ENCODE data around the gene NEDD4L. TPM values are rescaled to one million over a fixed set of nuclear protein-coding genes. Genes with fewer than 3 reads are reported as not detected.

NEDD4L gene
- total and polyA plus RNA-seq, 5 donors from 2014 or later: 4.4 to 19.6 (median 7.8) TPM

- no peaks in the 10 kb centered on the region for H3K4me1 ChIP-seq (ENCODE audit: control insufficient read depth, insufficient read depth, low read length, poor library complexity, severe bottlenecking)
- no peak for DNase-seq
- H3K9me3 ChIP-seq (ENCODE audit: control insufficient read depth in 2 of 2, low read length in 2 of 2): no peaks in the 10 kb centered on the region
- no peaks in the 10 kb centered on the region for H3K36me3 ChIP-seq (ENCODE audit: control insufficient read depth, insufficient read depth, low read length)
- no peaks in the 10 kb centered on the region for H3K27me3 ChIP-seq (ENCODE audit: control insufficient read depth, insufficient read depth, low read length)
- no peak for ATAC-seq (ENCODE audit: low read depth in 2 of 2)
- H3K27ac Mint-ChIP-seq: no peak overlapping the region
- no peaks in the 10 kb centered on the region for H3K27me3 Mint-ChIP-seq
- no peaks in the 10 kb centered on the region for H3K4me1 Mint-ChIP-seq
- no peak overlapping the region for H3K27ac ChIP-seq (ENCODE audit: insufficient read depth, low read length, poor library complexity, severe bottlenecking)
- H3K4me3 ChIP-seq (ENCODE audit: low read depth, low read length): no peak overlapping the region
- H3K36me3 Mint-ChIP-seq: no peaks in the 10 kb centered on the region
- no peak overlapping the region for H3K4me3 Mint-ChIP-seq
- H3K9me3 Mint-ChIP-seq: peaks cover 0 to 5% (median 0%) of the 10 kb centered on the region in 7 donors
Observed at GRCh38 chr18:58088691-58089065, 44.7 kb downstream of the NEDD4L start.

- H3K4me3 Mint-ChIP-seq: no peak overlapping the region
- peaks cover 4% of the 10 kb centered on the region for H3K27me3 Mint-ChIP-seq
- peak in 1 of 3 donors; percentile 11 for DNase-seq
- no peaks in the 10 kb centered on the region for H3K4me1 Mint-ChIP-seq
- peak overlapping the region in 1 of 3 donors; percentile 62 for H3K27ac Mint-ChIP-seq
- Histone ChIP-seq H3K27ac (ENCODE audit: insufficient read depth, low read length, poor library complexity, severe bottlenecking) (no peak overlapping the region), H3K27me3 (ENCODE audit: control insufficient read depth, insufficient read depth, low read length) (no peaks in the 10 kb centered on the region), H3K9me3 (ENCODE audit: control insufficient read depth in 2 of 2, low read length in 2 of 2) (no peaks in the 10 kb centered on the region), H3K4me1 (ENCODE audit: control insufficient read depth, insufficient read depth, low read length, poor library complexity, severe bottlenecking) (no peaks in the 10 kb centered on the region), H3K36me3 (ENCODE audit: control insufficient read depth, insufficient read depth, low read length) (no peaks in the 10 kb centered on the region), H3K4me3 (ENCODE audit: low read depth, low read length) (no peak overlapping the region)
- peak; percentile 53 to 67 for ATAC-seq (ENCODE audit: low read depth in 2 of 2)
- peaks cover 0 to 5% (median 0%) of the 10 kb centered on the region in 7 donors for H3K9me3 Mint-ChIP-seq
- H3K36me3 Mint-ChIP-seq: no peaks in the 10 kb centered on the region
Observed at GRCh38 chr18:58091099-58091611, 47.1 kb downstream of the NEDD4L start.

DNA sequence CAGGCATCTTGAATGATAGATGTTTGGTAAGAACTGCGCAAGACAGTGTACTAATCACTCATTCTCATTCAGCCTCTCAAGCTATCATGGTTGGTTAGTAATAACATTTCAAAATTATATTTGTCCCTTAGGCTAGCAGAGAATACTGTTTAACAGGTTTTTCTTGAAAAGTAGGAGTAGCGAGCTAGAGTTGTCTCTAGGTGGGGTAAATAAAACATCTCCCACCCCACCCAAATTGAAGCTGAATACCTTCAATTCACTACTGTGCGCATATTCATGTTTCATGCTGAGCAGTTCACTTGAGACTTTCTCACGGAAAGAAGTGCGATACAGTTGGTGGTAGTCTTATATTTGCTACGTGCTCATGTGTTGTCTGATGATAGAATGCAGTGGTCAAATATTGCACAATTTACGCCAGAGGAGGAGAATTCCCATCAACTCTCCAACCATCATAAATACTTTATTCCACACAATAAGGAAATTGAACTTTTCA is 49.3 kb downstream of the NEDD4L start:
- no peak overlapping the region for H3K4me3 Mint-ChIP-seq
- ATAC-seq (ENCODE audit: low read depth in 2 of 2) (no peak), DNase-seq (no peak)
- Histone ChIP-seq H3K4me3 (ENCODE audit: low read depth, low read length) (no peak overlapping the region), H3K27me3 (ENCODE audit: control insufficient read depth, insufficient read depth, low read length) (no peaks in the 10 kb centered on the region), H3K9me3 (ENCODE audit: control insufficient read depth in 2 of 2, low read length in 2 of 2) (no peaks in the 10 kb centered on the region), H3K27ac (ENCODE audit: insufficient read depth, low read length, poor library complexity, severe bottlenecking) (no peak overlapping the region), H3K4me1 (ENCODE audit: control insufficient read depth, insufficient read depth, low read length, poor library complexity, severe bottlenecking) (no peaks in the 10 kb centered on the region), H3K36me3 (ENCODE audit: control insufficient read depth, insufficient read depth, low read length) (no peaks in the 10 kb centered on the region)
- H3K27me3 Mint-ChIP-seq: peaks cover 5% of the 10 kb centered on the region
- H3K4me1 Mint-ChIP-seq: no peaks in the 10 kb centered on the region
- no peak overlapping the region for H3K27ac Mint-ChIP-seq
- H3K9me3 Mint-ChIP-seq: no peaks in the 10 kb centered on the region
- no peaks in the 10 kb centered on the region for H3K36me3 Mint-ChIP-seq

DNA sequence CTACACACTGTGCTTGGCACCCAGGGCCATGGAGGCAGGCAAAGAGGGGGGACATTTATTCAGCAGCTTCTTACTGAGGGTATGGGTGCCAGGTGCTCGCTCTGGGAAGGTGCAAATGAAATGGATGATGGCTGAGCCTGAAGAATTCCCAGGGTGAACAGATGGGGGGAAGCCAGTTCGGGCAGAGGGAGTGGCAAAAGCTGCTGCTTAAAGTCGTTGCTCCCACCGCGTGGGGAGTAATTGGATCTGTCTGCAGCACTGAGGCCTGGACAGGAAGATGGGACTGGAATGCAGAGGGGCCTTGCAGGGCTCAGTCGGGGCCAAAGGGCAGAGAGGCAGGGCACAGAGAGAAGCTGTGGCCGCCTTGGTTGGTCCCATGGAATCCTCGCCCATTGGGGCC is 51.2 kb downstream of the NEDD4L start:
- no peak overlapping the region for H3K4me3 ChIP-seq (ENCODE audit: low read depth, low read length)
- Mint-ChIP-seq H3K4me1 (peaks cover 0 to 4% (median 0%) of the 10 kb centered on the region in 4 donors), H3K27me3 (peaks cover 10% of the 10 kb centered on the region), H3K4me3 (no peak overlapping the region), H3K36me3 (no peaks in the 10 kb centered on the region), H3K27ac (no peak overlapping the region), H3K9me3 (no peaks in the 10 kb centered on the region)
- no peak for ATAC-seq (ENCODE audit: low read depth in 2 of 2)
- DNase-seq: no peak
- H3K4me1 ChIP-seq (ENCODE audit: control insufficient read depth, insufficient read depth, low read length, poor library complexity, severe bottlenecking): no peaks in the 10 kb centered on the region
- H3K9me3 ChIP-seq (ENCODE audit: control insufficient read depth in 2 of 2, low read length in 2 of 2): no peaks in the 10 kb centered on the region
- no peaks in the 10 kb centered on the region for H3K27me3 ChIP-seq (ENCODE audit: control insufficient read depth, insufficient read depth, low read length)
- no peaks in the 10 kb centered on the region for H3K36me3 ChIP-seq (ENCODE audit: control insufficient read depth, insufficient read depth, low read length)
- no peak overlapping the region for H3K27ac ChIP-seq (ENCODE audit: insufficient read depth, low read length, poor library complexity, severe bottlenecking)

DNA sequence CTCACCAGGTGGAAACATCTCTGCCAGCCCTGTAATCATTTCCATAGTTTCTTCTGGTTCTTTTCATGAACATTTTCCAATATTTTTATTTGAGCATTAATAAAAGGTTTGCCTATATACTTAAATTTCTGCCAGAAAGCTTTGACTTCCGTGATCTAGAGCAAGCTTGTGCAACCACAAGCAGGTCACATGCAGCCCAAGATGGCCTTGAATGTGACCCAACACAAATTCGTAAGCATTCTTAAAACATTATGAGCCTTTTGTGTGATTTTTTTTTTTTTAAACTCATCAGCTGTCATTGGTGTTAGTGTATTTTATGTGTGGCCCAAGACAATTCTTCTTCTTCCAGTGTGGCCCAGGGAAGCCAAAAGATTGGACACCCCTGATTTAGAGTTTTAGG is 51.6 kb downstream of the NEDD4L start:
- ATAC-seq (ENCODE audit: low read depth in 2 of 2): no peak
- no peaks in the 10 kb centered on the region for H3K36me3 ChIP-seq (ENCODE audit: control insufficient read depth, insufficient read depth, low read length)
- Mint-ChIP-seq H3K27me3 (peaks cover 10% of the 10 kb centered on the region), H3K36me3 (no peaks in the 10 kb centered on the region), H3K9me3 (no peaks in the 10 kb centered on the region), H3K4me1 (peaks cover 0 to 4% (median 0%) of the 10 kb centered on the region in 4 donors), H3K4me3 (no peak overlapping the region), H3K27ac (no peak overlapping the region)
- H3K27ac ChIP-seq (ENCODE audit: insufficient read depth, low read length, poor library complexity, severe bottlenecking): no peak overlapping the region
- H3K27me3 ChIP-seq (ENCODE audit: control insufficient read depth, insufficient read depth, low read length): no peaks in the 10 kb centered on the region
- no peaks in the 10 kb centered on the region for H3K9me3 ChIP-seq (ENCODE audit: control insufficient read depth in 2 of 2, low read length in 2 of 2)
- H3K4me3 ChIP-seq (ENCODE audit: low read depth, low read length): no peak overlapping the region
- DNase-seq: no peak
- H3K4me1 ChIP-seq (ENCODE audit: control insufficient read depth, insufficient read depth, low read length, poor library complexity, severe bottlenecking): no peaks in the 10 kb centered on the region

DNA sequence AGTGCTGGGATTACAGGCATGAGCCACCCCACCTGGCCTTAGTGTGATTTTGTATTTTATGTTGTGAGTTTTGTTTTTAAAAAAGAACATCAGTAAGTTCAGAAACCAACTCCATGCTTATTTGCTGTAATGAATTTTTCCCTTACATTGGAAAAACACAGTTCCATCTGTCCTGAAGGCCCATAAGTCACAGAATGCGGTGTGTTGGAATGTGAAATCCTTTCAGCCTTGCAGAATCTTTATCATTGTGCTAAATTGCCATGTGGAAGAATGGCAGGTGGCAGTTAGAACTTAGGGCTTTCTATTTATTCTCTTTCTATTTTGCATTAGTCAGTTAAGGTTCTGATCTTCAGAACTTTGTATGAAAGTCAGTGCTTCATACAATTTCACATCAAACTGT is 52.6 kb downstream of the NEDD4L start:
- Mint-ChIP-seq H3K27ac (no peak overlapping the region), H3K27me3 (peaks cover 10% of the 10 kb centered on the region), H3K36me3 (no peaks in the 10 kb centered on the region), H3K9me3 (no peaks in the 10 kb centered on the region), H3K4me3 (no peak overlapping the region), H3K4me1 (peaks cover 0 to 4% (median under 1%) of the 10 kb centered on the region in 4 donors)
- no peak for DNase-seq
- ATAC-seq (ENCODE audit: low read depth in 2 of 2): no peak
- Histone ChIP-seq H3K27ac (ENCODE audit: insufficient read depth, low read length, poor library complexity, severe bottlenecking) (no peak overlapping the region), H3K9me3 (ENCODE audit: control insufficient read depth in 2 of 2, low read length in 2 of 2) (no peaks in the 10 kb centered on the region), H3K4me1 (ENCODE audit: control insufficient read depth, insufficient read depth, low read length, poor library complexity, severe bottlenecking) (no peaks in the 10 kb centered on the region), H3K4me3 (ENCODE audit: low read depth, low read length) (no peak overlapping the region), H3K27me3 (ENCODE audit: control insufficient read depth, insufficient read depth, low read length) (no peaks in the 10 kb centered on the region), H3K36me3 (ENCODE audit: control insufficient read depth, insufficient read depth, low read length) (no peaks in the 10 kb centered on the region)

GRCh38 chr18:58097121-58097906 is 53.3 kb downstream of the NEDD4L start:
- no peak overlapping the region for H3K4me3 Mint-ChIP-seq
- DNase-seq: no peak

DNA sequence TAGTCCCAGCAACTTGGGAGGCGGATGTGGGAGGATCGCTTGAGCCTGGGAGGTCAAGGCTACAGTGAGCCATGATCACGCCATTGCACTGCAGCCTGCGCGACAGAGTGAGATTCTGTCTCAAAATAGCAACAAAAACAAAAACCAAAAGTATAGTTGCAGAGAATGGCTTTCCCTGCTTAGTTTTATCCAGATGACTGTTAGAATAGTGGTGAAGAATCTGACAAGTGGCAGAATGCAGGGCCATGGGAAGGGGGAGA is 53.8 kb downstream of the NEDD4L start:
- DNase-seq (no peak), ATAC-seq (ENCODE audit: low read depth in 2 of 2) (no peak)
- H3K27ac ChIP-seq (ENCODE audit: insufficient read depth, low read length, poor library complexity, severe bottlenecking): no peak overlapping the region
- no peaks in the 10 kb centered on the region for H3K27me3 ChIP-seq (ENCODE audit: control insufficient read depth, insufficient read depth, low read length)
- H3K27ac Mint-ChIP-seq: no peak overlapping the region
- H3K4me1 Mint-ChIP-seq: peaks cover 0 to 4% (median under 1%) of the 10 kb centered on the region in 4 donors
- H3K4me1 ChIP-seq (ENCODE audit: control insufficient read depth, insufficient read depth, low read length, poor library complexity, severe bottlenecking): no peaks in the 10 kb centered on the region
- no peaks in the 10 kb centered on the region for H3K36me3 Mint-ChIP-seq
- peaks cover 0 to 3% (median 0%) of the 10 kb centered on the region in 7 donors for H3K9me3 Mint-ChIP-seq
- no peaks in the 10 kb centered on the region for H3K36me3 ChIP-seq (ENCODE audit: control insufficient read depth, insufficient read depth, low read length)
- no peak overlapping the region for H3K4me3 Mint-ChIP-seq
- H3K27me3 Mint-ChIP-seq: peaks cover 10% of the 10 kb centered on the region
- no peaks in the 10 kb centered on the region for H3K9me3 ChIP-seq (ENCODE audit: control insufficient read depth in 2 of 2, low read length in 2 of 2)
- no peak overlapping the region for H3K4me3 ChIP-seq (ENCODE audit: low read depth, low read length)

More at GRCh38 chr18:58097121-58097906, 53.3 kb downstream of the NEDD4L start:
- H3K4me1 Mint-ChIP-seq: peaks cover 0 to 4% (median under 1%) of the 10 kb centered on the region in 4 donors
- no peaks in the 10 kb centered on the region for H3K9me3 ChIP-seq (ENCODE audit: control insufficient read depth in 2 of 2, low read length in 2 of 2)
- no peaks in the 10 kb centered on the region for H3K4me1 ChIP-seq (ENCODE audit: control insufficient read depth, insufficient read depth, low read length, poor library complexity, severe bottlenecking)
- H3K27ac Mint-ChIP-seq: no peak overlapping the region
- no peaks in the 10 kb centered on the region for H3K27me3 ChIP-seq (ENCODE audit: control insufficient read depth, insufficient read depth, low read length)
- H3K4me3 ChIP-seq (ENCODE audit: low read depth, low read length): no peak overlapping the region
- H3K36me3 ChIP-seq (ENCODE audit: control insufficient read depth, insufficient read depth, low read length): no peaks in the 10 kb centered on the region
- no peaks in the 10 kb centered on the region for H3K36me3 Mint-ChIP-seq
- peaks cover 10% of the 10 kb centered on the region for H3K27me3 Mint-ChIP-seq
- H3K9me3 Mint-ChIP-seq: peaks cover 0 to 1% (median 0%) of the 10 kb centered on the region in 7 donors
- ATAC-seq (ENCODE audit: low read depth in 2 of 2): no peak
- no peak overlapping the region for H3K27ac ChIP-seq (ENCODE audit: insufficient read depth, low read length, poor library complexity, severe bottlenecking)

Data from CD4-positive, CD25-positive, alpha-beta regulatory T cell (primary cell).